NCI-H2196 treated with DMSO at 0.1 percent for 48 hours (cell line): ENCODE results near the gene RABL6.
A peak's percentile ranks its signal among the peaks of the same experiment; 100 is the strongest.

ENCODE experiments used
- DNase-seq: peaks from one replicate; lab custom pipeline; 2025; ENCODE audit not compliant: unreplicated experiment; lab: John Stamatoyannopoulos, UW

The RABL6 gene

DNA sequence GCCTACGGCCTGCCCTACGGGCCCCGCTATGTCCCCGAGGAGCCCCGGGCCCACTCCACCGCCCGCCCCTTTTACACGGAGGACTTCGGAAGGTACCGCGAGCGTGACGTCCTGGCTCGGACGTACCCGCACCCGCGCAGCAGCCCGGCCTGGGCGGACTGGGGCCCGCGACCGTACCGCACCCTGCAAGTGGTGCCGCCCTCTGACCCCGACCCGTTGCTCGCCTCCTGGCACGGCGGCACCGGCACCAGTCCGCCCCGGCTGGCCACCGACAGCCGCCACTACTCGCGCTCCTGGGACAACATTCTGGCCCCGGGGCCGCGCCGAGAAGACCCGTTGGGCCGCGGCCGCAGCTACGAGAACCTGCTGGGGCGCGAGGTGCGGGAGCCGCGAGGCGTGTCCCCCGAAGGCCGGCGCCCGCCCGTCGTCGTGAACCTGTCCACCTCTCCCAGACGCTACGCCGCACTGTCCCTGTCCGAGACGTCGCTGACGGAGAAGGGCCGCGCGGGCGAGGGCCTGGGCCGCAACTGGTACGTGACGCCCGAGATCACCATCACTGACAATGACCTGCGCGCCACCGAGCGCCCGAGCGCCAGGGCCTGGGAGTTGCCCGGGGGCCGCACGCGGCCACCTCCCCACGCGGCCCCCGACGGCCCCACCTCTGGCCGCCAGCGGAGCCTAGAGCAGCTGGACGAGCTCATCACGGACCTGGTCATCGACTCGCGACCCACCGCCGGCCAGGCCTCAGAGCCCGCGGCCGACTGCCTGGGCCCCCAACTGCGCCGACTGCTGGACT is 37.9 kb downstream of the RABL6 start:
- DNase-seq = no peak

DNA sequence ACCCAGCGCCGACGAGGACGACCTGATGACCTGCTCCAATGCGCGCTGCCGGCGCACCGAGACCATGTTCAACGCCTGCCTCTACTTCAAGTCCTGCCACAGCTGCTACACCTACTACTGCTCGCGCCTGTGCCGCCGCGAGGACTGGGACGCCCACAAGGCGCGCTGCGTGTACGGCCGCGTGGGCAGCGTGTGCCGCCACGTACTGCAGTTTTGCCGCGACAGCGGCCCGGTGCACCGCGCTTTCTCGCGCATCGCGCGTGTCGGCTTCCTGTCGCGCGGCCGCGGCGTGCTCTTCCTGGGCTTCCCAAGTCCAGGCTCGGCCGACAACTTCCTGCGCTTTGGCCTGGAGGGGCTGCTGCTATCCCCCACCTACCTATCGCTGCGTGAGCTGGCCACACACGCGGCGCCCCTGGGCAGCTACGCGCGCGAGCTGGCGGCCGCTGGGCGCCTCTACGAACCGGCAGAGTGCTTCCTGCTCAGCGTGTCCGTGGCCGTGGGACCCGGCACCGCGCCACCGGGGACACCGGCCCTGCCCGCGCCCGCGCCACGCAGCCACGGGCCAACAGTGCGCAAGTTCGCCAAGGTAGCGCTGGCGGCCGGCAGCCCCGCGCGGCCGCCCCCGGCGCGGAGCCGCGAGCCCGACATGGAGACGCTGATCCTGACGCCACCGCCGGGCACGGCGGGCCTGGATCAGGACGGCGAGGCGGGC is 38.8 kb downstream of the RABL6 start:
- no peak for DNase-seq

DNA sequence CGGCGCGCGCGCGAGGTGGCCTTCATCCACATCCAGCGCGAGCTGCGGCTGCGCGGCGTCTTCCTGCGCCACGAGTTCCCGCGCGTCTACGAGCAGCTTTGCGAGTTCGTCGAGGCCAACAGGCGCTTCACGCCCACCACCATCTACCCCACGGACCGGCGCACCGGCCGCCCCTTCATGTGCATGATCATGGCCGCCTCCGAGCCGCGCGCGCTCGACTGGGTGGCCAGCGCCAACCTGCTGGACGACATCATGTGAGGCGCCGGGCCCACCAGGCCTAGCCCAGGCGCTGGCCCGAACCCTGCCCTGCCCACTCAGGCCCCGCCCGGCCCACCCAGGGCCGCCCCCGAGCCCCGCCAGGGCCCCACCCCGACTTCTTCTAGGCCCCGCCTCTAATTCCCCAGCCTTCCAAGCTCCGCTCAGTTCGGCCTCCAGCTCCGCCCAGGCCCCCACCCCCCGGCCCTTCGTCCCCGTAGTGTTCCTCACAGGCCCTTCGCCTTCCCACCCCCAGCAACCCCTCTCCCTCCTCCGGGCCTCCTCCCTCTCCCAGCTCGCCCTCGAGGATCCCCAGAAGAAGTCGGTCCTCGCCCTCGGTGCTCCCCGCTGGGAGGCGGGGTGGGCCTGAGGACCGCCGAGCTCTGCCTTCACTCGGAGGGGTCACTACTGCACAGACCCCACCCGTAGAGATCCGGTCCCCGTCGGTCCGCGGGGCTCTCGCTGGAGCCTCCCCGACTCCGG is 39.5 kb downstream of the RABL6 start:
- no peak for DNase-seq

DNA sequence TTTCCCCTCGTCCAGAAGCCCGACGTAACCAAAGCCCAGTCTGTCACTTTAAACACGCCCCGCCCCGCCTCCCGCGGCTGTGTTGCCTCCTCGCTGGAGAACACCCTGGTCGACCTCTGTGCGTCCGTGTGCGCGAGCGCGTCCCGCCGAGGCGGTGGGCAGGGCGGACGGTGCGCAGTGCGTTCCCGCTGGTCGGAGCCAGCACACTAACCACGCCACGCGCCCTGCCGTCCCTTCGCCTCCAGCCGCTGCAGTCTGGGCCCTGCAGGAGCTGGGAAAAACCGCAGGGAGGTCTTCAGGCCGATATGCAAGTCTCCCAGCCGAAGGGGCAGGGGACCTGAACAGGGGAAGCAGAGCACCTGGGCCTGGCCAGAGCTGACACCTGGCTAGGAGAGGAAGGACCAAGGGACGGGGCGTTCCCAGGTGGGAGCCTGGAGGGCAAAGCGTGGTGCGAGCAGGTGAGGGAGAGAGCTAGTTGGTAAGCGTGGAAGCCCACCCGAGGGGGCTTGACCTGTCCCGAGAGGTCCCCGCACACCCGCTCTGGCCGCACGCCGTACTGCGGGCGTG is 40.2 kb downstream of the RABL6 start:
- peak; percentile 66 for DNase-seq

DNA sequence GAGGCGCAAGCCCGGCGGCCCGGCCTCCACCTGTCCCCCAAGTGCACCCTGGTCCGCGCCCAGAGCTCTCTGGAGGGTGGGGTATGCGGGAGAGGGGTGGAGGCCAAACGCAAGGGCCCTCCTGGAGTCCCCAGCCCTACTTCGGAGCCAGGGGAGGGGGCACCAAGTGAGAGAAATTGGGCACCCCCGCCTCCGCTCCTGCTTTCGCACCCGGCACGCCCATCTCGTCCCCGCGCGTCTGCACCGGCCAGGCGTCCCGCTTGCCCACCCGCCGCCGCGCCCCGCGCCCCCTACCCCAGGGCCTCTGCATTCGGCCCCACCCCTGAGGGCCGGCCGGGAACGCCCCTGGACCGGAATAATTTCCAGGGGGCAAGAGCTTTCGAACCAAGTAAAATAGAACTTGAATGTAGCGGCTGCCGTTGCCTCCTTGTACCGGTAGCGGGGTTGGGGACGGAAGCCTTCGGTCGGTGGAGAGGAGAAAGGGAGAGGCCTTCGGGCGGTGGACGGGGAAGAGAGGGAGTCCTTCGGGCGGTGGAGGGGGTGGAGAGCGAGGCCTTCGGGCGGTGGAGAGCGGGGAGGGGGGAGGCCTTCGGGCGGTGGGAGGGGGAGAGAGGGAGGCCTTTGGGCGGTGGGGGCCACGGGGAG is 40.8 kb downstream of the RABL6 start:
- no peak for DNase-seq

DNA sequence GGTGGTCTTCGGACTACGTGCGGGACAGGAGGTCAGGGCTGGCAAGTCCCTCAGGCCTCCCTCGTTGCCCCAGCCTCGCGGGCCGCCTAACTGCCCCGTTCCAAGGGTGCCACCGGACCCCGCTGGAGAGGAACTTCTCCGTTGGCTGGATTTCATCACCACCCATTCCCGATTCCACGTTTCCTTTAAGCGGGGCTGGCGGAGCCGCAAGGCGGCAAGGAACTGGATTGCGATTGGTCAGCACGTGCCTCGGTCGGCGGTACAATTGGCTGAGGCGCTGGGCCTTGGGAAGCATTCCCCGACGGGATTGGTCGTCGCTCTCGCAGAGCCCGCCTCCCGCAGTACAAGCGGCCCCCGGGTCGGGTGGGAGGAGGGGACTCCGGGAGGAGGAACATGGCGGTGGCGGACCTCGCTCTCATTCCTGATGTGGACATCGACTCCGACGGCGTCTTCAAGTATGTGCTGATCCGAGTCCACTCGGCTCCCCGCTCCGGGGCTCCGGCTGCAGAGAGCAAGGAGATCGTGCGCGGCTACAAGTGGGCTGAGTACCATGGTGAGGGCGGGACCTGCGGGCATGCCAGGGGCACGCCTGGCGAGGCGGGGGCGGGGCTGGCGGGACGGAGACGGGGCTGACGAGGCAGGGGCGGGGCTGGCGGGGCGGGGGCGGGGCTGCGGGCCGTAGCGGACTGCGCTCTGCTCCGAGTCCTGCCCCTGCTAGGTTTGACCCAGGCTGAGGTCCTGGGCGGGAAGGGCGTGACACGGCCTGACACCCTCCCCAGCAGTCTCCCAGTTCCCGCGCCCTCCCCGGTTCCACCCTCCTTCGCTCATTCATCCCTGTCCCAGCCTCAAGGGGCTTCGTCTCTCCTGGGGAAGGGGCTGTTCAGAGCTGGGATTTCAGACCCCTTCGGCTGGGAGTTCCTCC is 41.6 kb downstream of the RABL6 start, which contains the start of gene PHPT1:
TSS of gene PHPT1 (plus strand) at position 372 of the 922 bp plus-strand sequence. CDS start at position 394, 22 bp downstream.
- peak; percentile 98 for DNase-seq

DNA sequence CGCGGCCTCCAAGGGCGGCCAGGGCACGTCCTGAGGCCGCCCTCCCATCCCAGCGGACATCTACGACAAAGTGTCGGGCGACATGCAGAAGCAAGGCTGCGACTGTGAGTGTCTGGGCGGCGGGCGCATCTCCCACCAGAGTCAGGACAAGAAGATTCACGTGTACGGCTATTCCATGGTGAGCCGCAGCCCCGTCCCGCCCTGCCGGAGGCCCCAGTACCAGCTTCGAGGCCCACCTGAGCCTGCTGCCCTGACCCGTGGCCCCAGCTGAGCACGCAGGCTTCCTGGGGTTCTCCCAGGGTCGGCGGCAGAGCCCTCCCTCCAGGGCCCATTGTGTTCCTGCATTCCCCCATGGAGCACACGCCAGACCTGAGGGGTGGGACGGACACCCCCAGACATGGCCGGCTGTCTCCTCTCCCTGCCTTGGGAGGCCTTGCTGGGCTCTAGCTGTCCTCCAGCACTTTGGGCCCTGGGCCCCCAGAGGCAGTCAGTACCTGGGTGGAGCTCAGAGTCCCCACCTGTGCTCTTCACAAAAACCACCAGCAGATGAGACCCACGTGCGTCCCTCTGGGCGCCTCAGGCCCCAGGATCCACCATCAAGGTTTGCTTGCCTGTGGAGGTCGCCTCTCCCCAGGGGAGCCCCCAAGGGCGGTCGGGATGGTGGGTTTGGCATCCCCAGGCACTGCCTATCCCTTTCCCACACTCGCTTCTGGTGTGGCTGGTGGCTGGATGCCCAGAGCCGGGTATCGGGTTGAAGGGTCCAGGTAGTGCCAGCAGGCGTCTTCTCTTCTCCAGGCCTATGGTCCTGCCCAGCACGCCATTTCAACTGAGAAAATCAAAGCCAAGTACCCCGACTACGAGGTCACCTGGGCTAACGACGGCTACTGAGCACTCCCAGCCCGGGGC is 42.5 kb downstream of the RABL6 start:
- DNase-seq = no peak

DNA sequence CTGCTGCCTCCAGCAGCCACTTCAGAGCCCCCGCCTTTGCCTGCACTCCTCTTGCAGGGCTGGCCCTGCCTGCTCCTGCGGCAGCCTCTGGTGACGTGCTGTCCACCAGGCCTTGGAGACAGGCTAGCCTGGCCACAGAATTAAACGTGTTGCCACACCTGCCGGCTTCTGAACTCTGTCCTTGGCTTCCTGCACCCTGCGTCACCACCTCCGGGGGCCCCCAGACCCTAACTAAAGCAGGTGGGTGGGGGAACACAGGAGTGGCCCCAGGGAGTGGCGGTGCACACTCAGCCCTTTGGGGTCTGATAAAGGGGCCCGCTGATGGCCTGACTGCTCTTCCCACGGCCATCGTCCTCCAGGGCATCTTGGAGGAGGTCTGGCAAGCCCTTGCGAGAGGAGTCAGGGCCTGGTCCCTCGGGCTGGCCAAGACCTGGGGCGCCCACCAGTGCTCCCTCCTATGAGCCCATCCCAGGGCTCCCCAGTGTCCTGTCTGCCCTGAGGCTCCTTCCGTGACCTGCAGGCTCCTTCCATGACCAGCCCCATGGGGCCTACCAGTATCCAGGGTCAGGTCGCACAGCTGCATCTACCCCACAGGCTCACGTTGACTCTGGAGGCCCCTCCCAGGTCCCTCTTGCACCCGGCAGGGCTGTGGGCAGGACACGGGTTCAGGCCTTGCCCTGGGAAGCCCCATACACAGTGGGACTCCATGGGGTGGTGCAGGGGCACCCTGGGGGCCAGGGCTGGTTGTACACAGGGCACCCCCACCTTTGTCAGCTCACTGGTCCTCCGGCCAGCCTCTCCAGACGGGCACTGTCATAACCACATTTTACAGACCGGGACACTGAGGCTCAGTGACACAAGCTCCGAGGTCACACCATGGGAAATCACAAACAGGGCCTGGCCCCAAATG is 43.4 kb downstream of the RABL6 start:
- DNase-seq = no peak

DNA sequence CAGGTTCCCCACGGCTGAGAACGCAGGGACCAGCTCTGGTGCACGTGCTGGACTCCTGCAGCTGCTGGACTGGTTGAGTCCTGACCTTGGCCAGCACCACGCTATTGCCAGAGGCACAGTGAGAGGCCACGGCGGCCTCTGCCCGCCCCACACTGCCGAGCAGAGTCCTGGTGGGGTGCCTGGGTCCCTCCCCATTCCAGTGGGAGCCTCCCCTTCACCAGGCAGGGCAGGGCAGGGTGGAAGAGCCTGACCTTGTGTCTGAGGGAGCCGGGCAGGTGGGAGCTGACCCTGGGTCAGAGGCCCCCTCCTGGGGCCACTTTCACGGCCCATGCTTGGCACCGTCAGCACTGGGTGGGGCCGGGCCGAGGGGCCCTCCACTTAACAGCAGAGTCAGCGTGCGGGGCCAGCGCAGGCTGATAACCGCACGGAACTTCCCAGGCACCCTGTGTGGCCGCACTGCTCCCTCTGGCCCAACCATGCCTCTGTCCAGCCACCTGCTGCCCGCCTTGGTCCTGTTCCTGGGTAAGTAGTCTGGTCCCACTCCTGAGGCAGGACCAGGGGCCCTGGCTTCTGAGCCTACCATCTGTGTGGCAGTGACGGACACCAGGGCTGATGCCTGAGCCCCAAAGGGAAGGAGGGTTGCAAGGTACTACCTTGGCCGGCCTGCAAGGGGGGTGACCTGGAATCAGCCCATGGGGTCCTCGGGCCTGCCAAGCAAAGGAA is 44.4 kb downstream of the RABL6 start, which contains the start of gene MAMDC4:
TSS of gene MAMDC4 (plus strand) at position 406 of the 723 bp plus-strand sequence. CDS start at position 477, 71 bp downstream.
- DNase-seq = no peak

DNA sequence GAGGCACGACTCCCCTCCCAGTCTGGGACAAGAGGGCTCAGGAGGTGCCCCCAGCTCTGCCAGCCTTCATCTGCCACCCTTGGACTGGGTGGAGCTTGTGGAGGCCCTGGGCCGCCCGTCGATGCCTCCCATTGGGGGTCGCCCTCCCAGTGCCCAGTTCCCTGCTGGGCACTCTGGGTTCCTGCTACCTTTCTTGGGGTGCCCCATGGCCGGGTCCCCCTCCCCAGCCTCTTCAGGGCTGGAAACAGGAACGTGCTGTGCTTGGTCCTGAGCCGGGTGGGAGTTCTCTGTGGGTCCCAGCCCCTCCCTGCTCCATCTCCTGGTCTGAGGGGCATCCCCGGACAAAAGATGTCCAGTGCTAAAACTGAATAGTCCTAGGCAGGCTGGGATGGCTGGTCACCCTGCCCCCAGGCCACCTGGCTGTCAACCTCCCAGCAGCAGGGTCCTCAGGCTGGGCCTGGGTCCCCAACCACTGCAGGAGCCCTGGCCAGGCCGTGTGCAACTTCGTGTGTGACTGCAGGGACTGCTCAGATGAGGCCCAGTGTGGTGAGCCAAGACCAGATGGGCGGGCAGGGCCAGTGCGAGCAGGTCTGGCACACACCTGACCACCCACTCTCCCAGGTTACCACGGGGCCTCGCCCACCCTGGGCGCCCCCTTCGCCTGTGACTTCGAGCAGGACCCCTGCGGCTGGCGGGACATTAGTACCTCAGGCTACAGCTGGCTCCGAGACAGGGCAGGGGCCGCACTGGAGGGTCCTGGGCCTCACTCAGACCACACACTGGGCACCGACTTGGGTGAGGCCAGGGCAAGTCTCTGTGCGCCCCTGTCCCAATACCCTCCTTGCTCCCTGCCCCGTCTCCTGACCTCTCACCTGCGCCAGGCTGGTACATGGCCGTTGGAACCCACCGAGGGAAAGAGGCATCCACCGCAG is 45.2 kb downstream of the RABL6 start:
- no peak for DNase-seq

DNA sequence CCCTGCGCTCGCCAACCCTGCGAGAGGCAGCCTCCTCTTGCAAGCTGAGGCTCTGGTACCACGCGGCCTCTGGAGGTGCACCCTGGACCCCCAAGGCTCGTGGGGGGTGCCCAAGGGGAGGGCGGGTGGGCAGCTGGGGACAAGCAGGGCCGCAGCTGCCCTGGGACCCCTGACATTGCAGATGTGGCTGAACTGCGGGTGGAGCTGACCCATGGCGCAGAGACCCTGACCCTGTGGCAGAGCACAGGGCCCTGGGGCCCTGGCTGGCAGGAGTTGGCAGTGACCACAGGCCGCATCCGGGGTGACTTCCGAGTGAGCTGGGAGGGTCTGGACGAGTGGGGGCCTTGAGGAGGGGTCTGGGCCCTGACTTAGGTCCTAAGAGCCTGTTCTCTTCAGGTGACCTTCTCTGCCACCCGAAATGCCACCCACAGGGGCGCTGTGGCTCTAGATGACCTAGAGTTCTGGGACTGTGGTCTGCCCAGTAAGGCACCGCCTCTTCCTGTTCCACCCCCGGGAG is 45.9 kb downstream of the RABL6 start:
- no peak for DNase-seq

DNA sequence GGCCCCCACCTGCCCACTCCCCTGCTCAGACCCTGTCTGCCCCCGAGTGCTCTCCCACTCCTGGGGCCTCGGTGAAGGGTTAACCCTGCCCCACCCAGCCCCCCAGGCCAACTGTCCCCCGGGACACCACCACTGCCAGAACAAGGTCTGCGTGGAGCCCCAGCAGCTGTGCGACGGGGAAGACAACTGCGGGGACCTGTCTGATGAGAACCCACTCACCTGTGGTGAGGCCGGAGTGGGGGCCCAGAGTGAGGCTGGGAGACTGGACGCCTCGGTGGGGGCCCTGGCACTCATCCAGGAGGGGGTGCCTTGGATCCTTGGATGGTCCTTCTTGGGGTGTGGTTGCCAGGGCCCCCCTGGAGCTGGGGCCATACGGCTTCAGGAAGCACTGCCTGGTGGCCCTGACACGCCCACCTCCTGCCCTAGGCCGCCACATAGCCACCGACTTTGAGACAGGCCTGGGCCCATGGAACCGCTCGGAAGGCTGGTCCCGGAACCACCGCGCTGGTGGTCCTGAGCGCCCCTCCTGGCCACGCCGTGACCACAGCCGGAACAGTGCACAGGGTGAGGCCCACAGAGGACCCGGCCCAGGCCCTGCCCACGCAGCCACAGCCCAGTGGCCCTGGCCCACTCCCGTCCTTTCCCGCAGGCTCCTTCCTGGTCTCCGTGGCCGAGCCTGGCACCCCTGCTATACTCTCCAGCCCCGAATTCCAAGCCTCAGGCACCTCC is 46.5 kb downstream of the RABL6 start:
- no peak for DNase-seq

DNA sequence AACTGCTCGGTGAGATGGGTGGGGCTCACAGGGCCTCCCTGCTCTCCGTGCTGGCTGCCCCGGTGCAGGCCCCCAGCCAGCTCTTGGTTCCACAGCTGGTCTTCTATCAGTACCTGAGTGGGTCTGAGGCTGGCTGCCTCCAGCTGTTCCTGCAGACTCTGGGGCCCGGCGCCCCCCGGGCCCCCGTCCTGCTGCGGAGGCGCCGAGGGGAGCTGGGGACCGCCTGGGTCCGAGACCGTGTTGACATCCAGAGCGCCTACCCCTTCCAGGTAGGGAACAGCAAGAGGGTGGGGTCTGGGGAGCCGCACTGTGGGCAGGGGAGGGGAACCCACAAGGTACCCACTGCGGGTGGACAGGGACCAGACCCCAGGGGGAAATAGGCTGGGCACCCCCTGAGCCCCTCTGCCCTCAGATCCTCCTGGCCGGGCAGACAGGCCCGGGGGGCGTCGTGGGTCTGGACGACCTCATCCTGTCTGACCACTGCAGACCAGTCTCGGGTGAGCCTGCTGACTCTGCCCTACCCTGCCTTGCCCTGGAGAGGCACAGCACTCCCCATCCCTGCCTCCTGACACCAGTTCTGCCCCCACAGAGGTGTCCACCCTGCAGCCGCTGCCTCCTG is 47.2 kb downstream of the RABL6 start:
- DNase-seq = no peak

DNA sequence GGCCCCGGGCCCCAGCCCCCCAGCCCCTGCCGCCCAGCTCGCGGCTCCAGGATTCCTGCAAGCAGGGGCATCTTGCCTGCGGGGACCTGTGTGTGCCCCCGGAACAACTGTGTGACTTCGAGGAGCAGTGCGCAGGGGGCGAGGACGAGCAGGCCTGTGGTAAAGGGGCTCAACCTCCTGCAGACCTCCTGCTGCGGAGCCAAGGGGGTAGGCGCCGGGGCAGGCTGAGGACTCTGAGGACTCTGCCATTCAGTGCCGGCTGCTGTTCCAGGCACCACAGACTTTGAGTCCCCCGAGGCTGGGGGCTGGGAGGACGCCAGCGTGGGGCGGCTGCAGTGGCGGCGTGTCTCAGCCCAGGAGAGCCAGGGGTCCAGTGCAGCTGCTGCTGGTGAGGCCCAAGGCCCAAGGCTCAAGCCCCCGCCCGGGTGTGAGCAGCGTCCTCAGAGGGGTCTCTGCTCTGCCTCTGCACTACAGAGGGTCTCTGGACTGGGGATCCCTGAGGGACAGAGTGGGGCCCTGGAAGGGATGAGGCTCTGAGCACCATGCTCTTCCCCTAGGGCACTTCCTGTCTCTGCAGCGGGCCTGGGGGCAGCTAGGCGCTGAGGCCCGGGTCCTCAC is 47.8 kb downstream of the RABL6 start:
- no peak for DNase-seq
